ENCODE results near the gene WWTR1.

WWTR1 gene

DNA sequence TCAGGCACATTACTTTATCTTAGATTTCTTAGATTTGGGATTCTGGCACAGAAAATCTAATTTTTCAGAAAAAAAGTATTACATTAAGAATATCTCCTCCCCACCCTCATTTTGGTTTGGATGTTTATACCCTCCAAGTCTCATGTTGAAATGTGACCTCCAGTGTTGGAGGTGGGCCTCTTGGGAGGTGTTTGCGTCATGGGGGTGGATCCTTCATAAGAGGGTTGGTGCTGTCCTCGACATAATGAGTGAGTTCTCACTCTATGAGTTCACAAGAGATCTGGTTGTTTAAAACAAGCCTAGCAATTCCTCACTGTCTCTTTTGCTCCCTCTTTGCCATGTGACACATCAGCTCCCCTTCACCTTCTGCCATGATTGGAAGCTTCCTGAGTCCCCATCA is 45.6 kb upstream of the WWTR1 start:
- Histone ChIP-seq H3K4me3 (replicated peaks; ENCODE audit: insufficient read depth, low read length) (no peak overlapping the region), H3K27ac (replicated peaks) (no peak overlapping the region), H3K27me3 (ENCODE audit: insufficient read depth, poor library complexity, severe bottlenecking) (peaks cover 2% of the 10 kb centered on the region)
- TF ChIP-seq GABPA (IDR thresholded peaks at IDR 0.05; ENCODE audit: low read depth) (no peak), POLR2AphosphoS5 (IDR thresholded peaks at IDR 0.05; ENCODE audit: low read depth) (no peak), SPI1 (IDR thresholded peaks at IDR 0.05; ENCODE audit: borderline replicate concordance, low read depth) (no peak)
- TF ChIP-seq, protein P1, sequence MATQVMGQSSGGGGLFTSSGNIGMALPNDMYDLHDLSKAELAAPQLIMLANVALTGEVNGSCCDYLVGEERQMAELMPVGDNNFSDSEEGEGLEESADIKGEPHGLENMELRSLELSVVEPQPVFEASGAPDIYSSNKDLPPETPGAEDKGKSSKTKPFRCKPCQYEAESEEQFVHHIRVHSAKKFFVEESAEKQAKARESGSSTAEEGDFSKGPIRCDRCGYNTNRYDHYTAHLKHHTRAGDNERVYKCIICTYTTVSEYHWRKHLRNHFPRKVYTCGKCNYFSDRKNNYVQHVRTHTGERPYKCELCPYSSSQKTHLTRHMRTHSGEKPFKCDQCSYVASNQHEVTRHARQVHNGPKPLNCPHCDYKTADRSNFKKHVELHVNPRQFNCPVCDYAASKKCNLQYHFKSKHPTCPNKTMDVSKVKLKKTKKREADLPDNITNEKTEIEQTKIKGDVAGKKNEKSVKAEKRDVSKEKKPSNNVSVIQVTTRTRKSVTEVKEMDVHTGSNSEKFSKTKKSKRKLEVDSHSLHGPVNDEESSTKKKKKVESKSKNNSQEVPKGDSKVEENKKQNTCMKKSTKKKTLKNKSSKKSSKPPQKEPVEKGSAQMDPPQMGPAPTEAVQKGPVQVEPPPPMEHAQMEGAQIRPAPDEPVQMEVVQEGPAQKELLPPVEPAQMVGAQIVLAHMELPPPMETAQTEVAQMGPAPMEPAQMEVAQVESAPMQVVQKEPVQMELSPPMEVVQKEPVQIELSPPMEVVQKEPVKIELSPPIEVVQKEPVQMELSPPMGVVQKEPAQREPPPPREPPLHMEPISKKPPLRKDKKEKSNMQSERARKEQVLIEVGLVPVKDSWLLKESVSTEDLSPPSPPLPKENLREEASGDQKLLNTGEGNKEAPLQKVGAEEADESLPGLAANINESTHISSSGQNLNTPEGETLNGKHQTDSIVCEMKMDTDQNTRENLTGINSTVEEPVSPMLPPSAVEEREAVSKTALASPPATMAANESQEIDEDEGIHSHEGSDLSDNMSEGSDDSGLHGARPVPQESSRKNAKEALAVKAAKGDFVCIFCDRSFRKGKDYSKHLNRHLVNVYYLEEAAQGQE (IDR thresholded peaks at IDR 0.05; ENCODE audit: insufficient replicate concordance, low read depth): no peak
- TF ChIP-seq, protein P2, sequence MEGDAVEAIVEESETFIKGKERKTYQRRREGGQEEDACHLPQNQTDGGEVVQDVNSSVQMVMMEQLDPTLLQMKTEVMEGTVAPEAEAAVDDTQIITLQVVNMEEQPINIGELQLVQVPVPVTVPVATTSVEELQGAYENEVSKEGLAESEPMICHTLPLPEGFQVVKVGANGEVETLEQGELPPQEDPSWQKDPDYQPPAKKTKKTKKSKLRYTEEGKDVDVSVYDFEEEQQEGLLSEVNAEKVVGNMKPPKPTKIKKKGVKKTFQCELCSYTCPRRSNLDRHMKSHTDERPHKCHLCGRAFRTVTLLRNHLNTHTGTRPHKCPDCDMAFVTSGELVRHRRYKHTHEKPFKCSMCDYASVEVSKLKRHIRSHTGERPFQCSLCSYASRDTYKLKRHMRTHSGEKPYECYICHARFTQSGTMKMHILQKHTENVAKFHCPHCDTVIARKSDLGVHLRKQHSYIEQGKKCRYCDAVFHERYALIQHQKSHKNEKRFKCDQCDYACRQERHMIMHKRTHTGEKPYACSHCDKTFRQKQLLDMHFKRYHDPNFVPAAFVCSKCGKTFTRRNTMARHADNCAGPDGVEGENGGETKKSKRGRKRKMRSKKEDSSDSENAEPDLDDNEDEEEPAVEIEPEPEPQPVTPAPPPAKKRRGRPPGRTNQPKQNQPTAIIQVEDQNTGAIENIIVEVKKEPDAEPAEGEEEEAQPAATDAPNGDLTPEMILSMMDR (IDR thresholded peaks at IDR 0.05; ENCODE audit: insufficient read depth, low read length): no peak
- DNase-seq (ENCODE audit: low read depth in 1 of 2, low spot score in 1 of 2): no peak

DNA sequence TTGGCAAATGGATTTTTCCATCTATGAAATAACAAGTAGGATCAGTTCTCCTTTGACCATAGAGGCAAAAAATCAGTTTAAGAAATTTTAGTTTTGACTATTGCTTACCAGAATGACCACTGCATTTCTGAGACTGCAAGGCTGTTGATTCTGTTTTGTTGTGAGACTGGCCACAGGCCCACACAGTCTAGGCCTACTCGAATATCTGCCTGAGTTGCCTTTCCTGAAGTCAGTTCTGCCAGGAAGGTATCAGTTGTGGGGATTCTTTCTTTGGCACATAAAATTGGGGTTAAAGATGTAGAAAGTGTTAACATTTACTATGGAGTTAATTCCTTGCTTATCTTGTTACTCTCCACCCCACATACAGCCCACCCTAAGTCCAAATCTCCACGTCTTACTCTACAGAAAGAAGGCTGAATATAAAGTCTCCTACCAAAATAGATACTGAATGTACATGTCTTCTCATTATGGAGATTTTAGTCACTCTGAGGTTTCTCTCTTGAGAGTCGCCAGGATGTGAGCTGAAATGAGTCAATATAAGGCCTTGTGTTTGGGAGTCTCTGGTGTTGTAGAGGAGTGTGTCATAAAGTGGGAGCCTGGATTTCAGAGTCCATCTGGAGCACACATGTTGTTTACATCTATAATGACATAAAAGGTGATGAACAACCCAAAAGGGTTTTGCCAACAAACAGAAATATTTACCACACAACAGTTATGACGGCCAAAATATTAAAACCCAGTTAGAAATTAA is 45.0 kb upstream of the WWTR1 start:
- no peak overlapping the region for H3K4me3 ChIP-seq (replicated peaks; ENCODE audit: insufficient read depth, low read length)
- TF ChIP-seq, protein P2 (IDR thresholded peaks at IDR 0.05; ENCODE audit: insufficient read depth, low read length): no peak
- TF ChIP-seq GABPA (IDR thresholded peaks at IDR 0.05; ENCODE audit: low read depth): no peak
- TF ChIP-seq, protein P1 (IDR thresholded peaks at IDR 0.05; ENCODE audit: insufficient replicate concordance, low read depth): no peak
- no peak for TF ChIP-seq SPI1 (IDR thresholded peaks at IDR 0.05; ENCODE audit: borderline replicate concordance, low read depth)
- DNase-seq (ENCODE audit: low read depth in 1 of 2, low spot score in 1 of 2): no peak
- H3K27ac ChIP-seq (replicated peaks): no peak overlapping the region
- no peaks in the 10 kb centered on the region for H3K27me3 ChIP-seq (ENCODE audit: insufficient read depth, poor library complexity, severe bottlenecking)

DNA sequence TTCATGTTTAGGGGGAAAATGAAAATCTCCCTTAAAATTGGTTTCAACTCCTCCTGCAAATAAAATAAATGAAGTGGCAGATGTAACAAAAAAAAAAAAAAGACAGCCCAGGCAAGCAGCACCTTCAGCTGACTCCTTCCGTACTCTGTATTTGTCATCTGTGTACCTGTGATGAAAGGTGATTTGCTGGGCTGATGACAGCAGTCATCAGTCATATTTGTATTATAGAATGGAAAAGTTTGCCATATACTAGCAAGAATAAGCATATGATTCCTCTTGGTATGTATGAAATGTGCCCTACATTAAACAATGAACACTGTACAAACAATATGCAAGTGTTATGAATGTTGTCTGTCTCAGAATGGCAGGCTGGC is 44.1 kb upstream of the WWTR1 start:
- no peak for TF ChIP-seq SPI1 (IDR thresholded peaks at IDR 0.05; ENCODE audit: borderline replicate concordance, low read depth)
- no peak for TF ChIP-seq GABPA (IDR thresholded peaks at IDR 0.05; ENCODE audit: low read depth)
- TF ChIP-seq POLR2AphosphoS5 (IDR thresholded peaks at IDR 0.05; ENCODE audit: low read depth): no peak
- TF ChIP-seq, protein P2 (IDR thresholded peaks at IDR 0.05; ENCODE audit: insufficient read depth, low read length): no peak
- TF ChIP-seq, protein P1 (IDR thresholded peaks at IDR 0.05; ENCODE audit: insufficient replicate concordance, low read depth): no peak
- no peak for DNase-seq (ENCODE audit: low read depth in 1 of 2, low spot score in 1 of 2)
- Histone ChIP-seq H3K4me3 (replicated peaks; ENCODE audit: insufficient read depth, low read length) (no peak overlapping the region), H3K27ac (replicated peaks) (no peak overlapping the region), H3K27me3 (ENCODE audit: insufficient read depth, poor library complexity, severe bottlenecking) (no peaks in the 10 kb centered on the region)

Data from HL-60 (cell line).